Osteocyte (in vitro differentiated cells): Measurements from ENCODE around the gene CCDC134. TPM values are rescaled to one million over a fixed set of nuclear protein-coding genes. Genes with fewer than 3 reads are reported as not detected.
A peak's percentile ranks its signal among the peaks of the same experiment; 100 is the strongest.

ENCODE experiments used
- DNase-seq: peaks from one replicate; pipeline ENCODE4 v3.0.0; 2021; ENCODE audit warnings: mixed read lengths; ENCODE audit not compliant: unreplicated experiment; ENCODE audit errors: extremely low spot score
- H3K27ac Mint-ChIP-seq: one replicate; pipeline ENCODE4 v1.8.0; 2021; ENCODE audit warnings: mild to moderate bottlenecking, mixed read lengths; ENCODE audit not compliant: unreplicated experiment
- H3K27me3 Mint-ChIP-seq: one replicate; pipeline ENCODE4 v1.8.0; 2021; ENCODE audit warnings: mixed read lengths; ENCODE audit not compliant: unreplicated experiment
- H3K36me3 Mint-ChIP-seq: one replicate; pipeline ENCODE4 v1.8.0; 2021; ENCODE audit warnings: mixed read lengths; ENCODE audit not compliant: unreplicated experiment
- H3K4me1 Mint-ChIP-seq: one replicate; pipeline ENCODE4 v1.8.0; 2021; ENCODE audit warnings: mixed read lengths; ENCODE audit not compliant: unreplicated experiment
- H3K4me3 Mint-ChIP-seq: one replicate; pipeline ENCODE4 v1.8.0; 2021; ENCODE audit warnings: mild to moderate bottlenecking, moderate library complexity, mixed read lengths; ENCODE audit not compliant: unreplicated experiment
- H3K9me3 Mint-ChIP-seq: one replicate; pipeline ENCODE4 v1.8.0; 2021; ENCODE audit warnings: mixed read lengths; ENCODE audit not compliant: unreplicated experiment
- CTCF ChIP-seq: fragments of 200-600 bp; sonication (generic); IDR thresholded peaks from 2 replicates; pipeline ENCODE4 v1.5.0; 2021; ENCODE audit warnings: antibody characterized with exemption, mild to moderate bottlenecking, moderate library complexity
- total RNA-seq: library from RNA; stranded (reverse); gene quantifications from 2 replicates; pipeline ENCODE4 v1.2.1, GENCODE V29; 2021

Gene CCDC134
- total RNA-seq, 1 donor from 2014 or later: 7.8 TPM

DNA sequence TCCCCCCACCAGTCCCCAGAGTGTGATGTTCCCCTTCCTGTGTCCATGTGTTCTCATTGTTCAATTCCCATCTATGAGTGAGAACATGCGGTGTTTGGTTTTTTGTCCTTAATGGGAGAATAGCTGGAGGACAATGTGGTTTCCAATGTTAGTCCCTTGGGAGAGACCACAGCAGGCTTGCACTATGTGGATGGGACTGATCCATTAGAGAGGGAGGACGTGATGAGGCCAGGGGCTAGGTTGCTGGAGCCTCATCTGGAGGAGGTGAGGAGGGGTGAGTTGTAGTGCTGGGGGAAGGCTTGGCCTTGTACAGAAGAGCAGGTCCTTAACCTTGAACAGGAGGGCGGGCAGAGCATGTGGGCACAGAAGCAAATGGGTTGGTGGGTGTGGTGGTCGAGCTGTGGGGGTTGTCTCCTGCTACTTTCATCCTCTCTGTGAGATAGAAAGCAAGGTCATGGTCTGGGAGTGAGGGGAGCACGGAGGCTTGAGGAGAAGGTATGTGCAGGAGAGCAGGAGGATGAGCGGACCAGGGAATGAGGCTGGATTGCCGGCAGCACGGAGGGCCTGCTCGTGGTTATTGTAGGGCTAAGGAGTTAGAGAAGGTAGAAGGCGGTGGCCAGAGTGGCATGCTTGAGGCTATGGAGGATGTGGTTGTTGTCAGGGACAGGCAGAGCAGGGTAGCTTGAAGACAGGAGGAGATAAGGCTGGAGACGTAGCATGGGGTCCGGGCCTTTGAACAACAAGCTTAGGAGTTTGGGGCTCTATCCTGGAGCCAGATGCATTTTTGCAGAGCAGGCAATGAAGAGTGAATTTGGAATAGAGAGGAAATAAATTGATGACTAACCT lies 21.2 kb downstream of the CCDC134 start:
- no peak for TF ChIP-seq CTCF
- no peak overlapping the region for H3K27ac Mint-ChIP-seq
- H3K4me1 Mint-ChIP-seq: peaks cover 41% of the 10 kb centered on the region
- H3K9me3 Mint-ChIP-seq: no peaks in the 10 kb centered on the region
- peaks cover 4% of the 10 kb centered on the region for H3K36me3 Mint-ChIP-seq
- H3K4me3 Mint-ChIP-seq: no peak overlapping the region
- no peak for DNase-seq
- H3K27me3 Mint-ChIP-seq: no peaks in the 10 kb centered on the region

- DNase-seq: no peak
- Mint-ChIP-seq H3K36me3 (peaks cover 4% of the 10 kb centered on the region), H3K27me3 (no peaks in the 10 kb centered on the region), H3K4me1 (peaks cover 44% of the 10 kb centered on the region), H3K9me3 (no peaks in the 10 kb centered on the region), H3K27ac (no peak overlapping the region), H3K4me3 (no peak overlapping the region)
- peak; percentile 60 for TF ChIP-seq CTCF
Observed at GRCh38 chr22:41822317-41823057, 22.0 kb downstream of the CCDC134 start.

GRCh38 chr22:41823797-41824196 lies 23.3 kb downstream of the CCDC134 start:
- DNase-seq: no peak
- Mint-ChIP-seq H3K36me3 (peaks cover 2% of the 10 kb centered on the region), H3K4me1 (peaks cover 52% of the 10 kb centered on the region), H3K27ac (peak overlapping the region; percentile 76), H3K9me3 (no peaks in the 10 kb centered on the region), H3K27me3 (no peaks in the 10 kb centered on the region), H3K4me3 (no peak overlapping the region)
- no peak for TF ChIP-seq CTCF

GRCh38 chr22:41825376-41825775 lies 24.9 kb downstream of the CCDC134 start:
- Mint-ChIP-seq H3K36me3 (peaks cover 2% of the 10 kb centered on the region), H3K4me1 (peaks cover 52% of the 10 kb centered on the region), H3K9me3 (no peaks in the 10 kb centered on the region), H3K27ac (peak overlapping the region; percentile 68), H3K27me3 (no peaks in the 10 kb centered on the region), H3K4me3 (no peak overlapping the region)
- no peak for TF ChIP-seq CTCF
- DNase-seq: no peak

- no peak for DNase-seq
- Mint-ChIP-seq H3K27ac (no peak overlapping the region), H3K27me3 (no peaks in the 10 kb centered on the region), H3K4me1 (peaks cover 48% of the 10 kb centered on the region), H3K4me3 (no peak overlapping the region), H3K36me3 (peaks cover 2% of the 10 kb centered on the region), H3K9me3 (no peaks in the 10 kb centered on the region)
- TF ChIP-seq CTCF: no peak
Observed at GRCh38 chr22:41826021-41826420, 25.5 kb downstream of the CCDC134 start.
